ENCODE data around the gene NAALADL1.

DNA sequence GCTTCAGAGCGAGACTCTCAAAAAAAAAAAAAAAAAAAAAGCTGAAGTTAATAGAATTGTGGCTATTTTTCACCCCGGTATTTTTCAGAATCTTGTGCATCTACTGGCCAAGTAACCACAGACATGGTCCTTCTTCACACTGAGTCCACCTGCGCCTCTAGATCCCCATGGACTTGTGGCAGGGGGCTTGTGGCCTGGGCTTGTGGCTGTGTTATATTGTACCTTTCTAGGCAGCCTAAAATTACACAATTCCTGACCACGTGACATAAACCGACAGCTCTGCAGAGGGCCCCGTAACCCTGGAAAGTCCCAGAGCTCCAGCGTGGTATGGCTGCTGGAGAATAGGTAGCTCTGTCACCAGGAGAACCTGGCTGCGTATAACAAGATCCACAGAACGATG, 10.9 kb upstream of the NAALADL1 start:
- TF ChIP-seq, protein P1, sequence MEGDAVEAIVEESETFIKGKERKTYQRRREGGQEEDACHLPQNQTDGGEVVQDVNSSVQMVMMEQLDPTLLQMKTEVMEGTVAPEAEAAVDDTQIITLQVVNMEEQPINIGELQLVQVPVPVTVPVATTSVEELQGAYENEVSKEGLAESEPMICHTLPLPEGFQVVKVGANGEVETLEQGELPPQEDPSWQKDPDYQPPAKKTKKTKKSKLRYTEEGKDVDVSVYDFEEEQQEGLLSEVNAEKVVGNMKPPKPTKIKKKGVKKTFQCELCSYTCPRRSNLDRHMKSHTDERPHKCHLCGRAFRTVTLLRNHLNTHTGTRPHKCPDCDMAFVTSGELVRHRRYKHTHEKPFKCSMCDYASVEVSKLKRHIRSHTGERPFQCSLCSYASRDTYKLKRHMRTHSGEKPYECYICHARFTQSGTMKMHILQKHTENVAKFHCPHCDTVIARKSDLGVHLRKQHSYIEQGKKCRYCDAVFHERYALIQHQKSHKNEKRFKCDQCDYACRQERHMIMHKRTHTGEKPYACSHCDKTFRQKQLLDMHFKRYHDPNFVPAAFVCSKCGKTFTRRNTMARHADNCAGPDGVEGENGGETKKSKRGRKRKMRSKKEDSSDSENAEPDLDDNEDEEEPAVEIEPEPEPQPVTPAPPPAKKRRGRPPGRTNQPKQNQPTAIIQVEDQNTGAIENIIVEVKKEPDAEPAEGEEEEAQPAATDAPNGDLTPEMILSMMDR (IDR thresholded peaks at IDR 0.05; ENCODE audit: poor library complexity): no peak
- TF ChIP-seq EZH2phosphoT487 (IDR thresholded peaks at IDR 0.05; ENCODE audit: low read depth, severe bottlenecking, unreplicated experiment): no peak

Measured in hepatocyte (in vitro differentiated cells).